NT2/D1 (cell line): ENCODE data around the gene USP14.

ENCODE experiments used
- YY1 ChIP-seq: IDR thresholded peaks from 2 replicates; pipeline ENCODE4 v1.6.1; 2011; ENCODE audit not compliant: insufficient read length, insufficient read depth
- ZNF274 ChIP-seq: IDR thresholded peaks from 2 replicates; pipeline ENCODE4 v1.6.1; 2011; ENCODE audit warnings: mild to moderate bottlenecking, low read depth, low read length

DNA sequence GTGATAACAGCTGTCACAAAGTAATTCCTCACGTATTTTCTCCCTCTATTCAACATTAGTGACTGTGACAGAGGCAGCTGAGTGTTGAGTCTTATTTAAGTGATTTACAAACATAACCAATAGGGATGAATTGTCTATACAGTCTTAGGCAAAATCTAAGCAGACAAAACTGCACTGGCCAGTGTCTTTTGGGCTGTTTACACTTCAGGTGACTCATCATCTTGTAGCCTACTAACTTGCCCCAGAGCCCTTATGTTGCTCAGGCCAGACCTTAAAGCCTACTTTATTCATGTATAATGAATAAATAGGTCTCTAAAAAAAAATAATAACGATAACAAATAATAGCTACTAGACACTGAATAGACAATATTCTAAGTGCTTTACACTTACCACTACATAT lies 92.3 kb downstream of the USP14 start:
- TF ChIP-seq YY1 (no peak), ZNF274 (no peak)
